GM12891 (cell line): ENCODE data around the gene CACTIN.

ENCODE experiments used
- DNase-seq: peaks from one replicate; pipeline ENCODE4 v3.0.0; 2011; ENCODE audit warnings: low spot score; ENCODE audit not compliant: insufficient read length
- FAIRE-seq: peaks from 2 replicates; lab custom pipeline; 2011; peaks lifted over from hg19 to GRCh38; lab: Jason Lieb, UNC
- PAX5 ChIP-seq: IDR thresholded peaks from 2 replicates; pipeline ENCODE4 v1.6.1; 2011; ENCODE audit warnings: low read length, moderate library complexity, mild to moderate bottlenecking; ENCODE audit not compliant: insufficient read depth, severe bottlenecking
- POLR2A ChIP-seq: IDR thresholded peaks from 2 replicates; pipeline ENCODE4 v1.6.1; 2011; ENCODE audit warnings: low read depth, low read length, control low read depth
- POLR2AphosphoS5 ChIP-seq: IDR thresholded peaks from 2 replicates; pipeline ENCODE4 v1.6.1; 2011; ENCODE audit warnings: low read depth, low read length, control low read depth
- POU2F2 ChIP-seq: IDR thresholded peaks from 2 replicates; pipeline ENCODE4 v1.6.1; 2011; ENCODE audit warnings: low read depth, mild to moderate bottlenecking, control low read depth, low read length, moderate library complexity
- SPI1 ChIP-seq: IDR thresholded peaks from 2 replicates; pipeline ENCODE4 v1.6.1; 2011; ENCODE audit warnings: low read depth, low read length, control low read depth
- TAF1 ChIP-seq: IDR thresholded peaks from 2 replicates; pipeline ENCODE4 v1.6.1; 2011; ENCODE audit warnings: low read depth, low read length, control low read depth

Gene CACTIN

DNA sequence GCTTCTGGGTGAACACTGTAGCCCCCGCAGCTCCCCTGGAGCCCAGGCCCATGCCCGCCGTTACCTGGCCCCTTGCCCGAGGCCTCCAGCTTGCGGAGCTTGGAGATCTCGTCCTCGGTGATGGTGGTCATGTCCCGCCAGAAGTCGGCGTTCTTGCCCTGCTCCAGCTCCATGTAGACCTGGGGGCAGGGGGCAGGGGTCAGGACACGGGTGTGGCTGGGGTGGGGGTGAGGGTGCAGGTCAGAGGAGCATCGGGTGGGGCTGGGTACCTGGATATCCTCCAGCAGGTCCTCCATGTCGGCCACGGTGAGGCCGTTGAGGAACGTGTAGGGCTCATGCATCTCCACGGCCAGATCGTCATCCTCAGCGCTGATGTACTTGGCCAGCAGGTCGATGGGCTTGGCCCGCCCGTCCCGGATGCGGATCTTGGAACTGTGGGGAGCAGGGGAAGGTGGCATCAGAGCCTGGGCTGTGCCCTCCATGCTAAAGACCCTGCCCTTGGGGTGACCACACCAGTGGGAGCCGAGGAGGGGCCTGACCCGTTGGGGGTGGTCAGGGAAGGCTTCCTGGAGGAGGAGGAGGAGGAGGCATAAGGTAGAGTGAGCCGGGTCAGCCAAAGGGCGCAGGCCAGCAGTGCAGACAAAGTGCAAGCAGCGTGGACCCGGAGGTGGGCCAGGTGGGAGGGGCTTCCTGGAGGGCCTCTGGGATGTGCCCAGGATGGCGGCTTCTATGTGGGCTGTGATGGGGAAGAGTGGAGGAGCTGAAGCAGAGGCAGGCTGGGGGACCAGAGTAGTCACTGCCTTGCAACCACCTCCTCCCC, 7.6 kb downstream of the CACTIN start:
- no peak for FAIRE-seq

DNA sequence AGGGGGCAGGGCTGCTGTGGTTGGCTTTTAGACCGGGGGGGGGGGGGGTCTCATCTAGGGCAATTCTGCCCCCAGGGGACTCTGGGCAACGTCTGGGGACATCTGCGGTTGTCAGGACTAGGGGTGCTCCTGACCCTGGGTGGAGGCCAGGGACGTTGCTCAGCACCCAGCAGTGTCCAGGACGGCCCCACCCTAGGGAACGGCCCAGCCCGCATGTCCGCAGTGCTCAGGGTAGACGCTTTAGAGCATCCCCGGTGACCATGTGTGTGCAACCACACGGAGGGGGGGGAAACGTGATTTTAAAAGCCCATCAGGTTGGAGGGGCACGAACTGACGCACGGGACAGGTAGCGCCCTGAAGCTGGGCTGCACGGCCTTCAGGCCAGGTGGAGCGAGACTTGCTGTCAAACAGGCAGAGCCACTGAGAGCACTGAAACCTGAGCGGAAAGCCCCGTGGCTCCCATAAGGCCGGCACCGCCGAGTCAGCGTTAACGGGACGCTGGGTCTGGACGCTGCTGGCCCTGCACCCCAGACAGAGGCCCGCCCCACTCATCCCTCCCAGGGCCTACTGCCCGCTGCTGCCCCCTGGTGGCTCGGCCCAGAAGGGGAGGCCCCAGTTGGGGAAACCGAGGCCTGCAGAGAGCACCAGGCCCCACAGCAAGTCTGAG, 8.3 kb downstream of the CACTIN start:
- DNase-seq (peak; percentile 99), FAIRE-seq (peak; percentile 76)
- no peak for TF ChIP-seq POLR2A
- no peak for TF ChIP-seq TAF1

More for the DNA sequence above, 7.6 kb downstream of the CACTIN start:
- DNase-seq, result no peak
- no peak for TF ChIP-seq SPI1
- TF ChIP-seq POLR2AphosphoS5, result no peak
- TF ChIP-seq PAX5, result no peak
- TF ChIP-seq POU2F2, result no peak
- TF ChIP-seq POLR2A, result no peak
- TF ChIP-seq TAF1, result no peak

GRCh38 chr19:3617463-3617862, 9.1 kb downstream of the CACTIN start:
- FAIRE-seq (no peak), DNase-seq (no peak)
- TF ChIP-seq PAX5 (no peak), POLR2AphosphoS5 (no peak), POU2F2 (no peak), TAF1 (no peak), SPI1 (no peak), POLR2A (no peak)

- DNase-seq (no peak), FAIRE-seq (no peak)
- TF ChIP-seq TAF1, result no peak
- no peak for TF ChIP-seq POU2F2
- TF ChIP-seq PAX5, result no peak
- no peak for TF ChIP-seq POLR2A
- no peak for TF ChIP-seq SPI1
- no peak for TF ChIP-seq POLR2AphosphoS5
Measured at GRCh38 chr19:3615524-3616135, 11.0 kb downstream of the CACTIN start.

DNA sequence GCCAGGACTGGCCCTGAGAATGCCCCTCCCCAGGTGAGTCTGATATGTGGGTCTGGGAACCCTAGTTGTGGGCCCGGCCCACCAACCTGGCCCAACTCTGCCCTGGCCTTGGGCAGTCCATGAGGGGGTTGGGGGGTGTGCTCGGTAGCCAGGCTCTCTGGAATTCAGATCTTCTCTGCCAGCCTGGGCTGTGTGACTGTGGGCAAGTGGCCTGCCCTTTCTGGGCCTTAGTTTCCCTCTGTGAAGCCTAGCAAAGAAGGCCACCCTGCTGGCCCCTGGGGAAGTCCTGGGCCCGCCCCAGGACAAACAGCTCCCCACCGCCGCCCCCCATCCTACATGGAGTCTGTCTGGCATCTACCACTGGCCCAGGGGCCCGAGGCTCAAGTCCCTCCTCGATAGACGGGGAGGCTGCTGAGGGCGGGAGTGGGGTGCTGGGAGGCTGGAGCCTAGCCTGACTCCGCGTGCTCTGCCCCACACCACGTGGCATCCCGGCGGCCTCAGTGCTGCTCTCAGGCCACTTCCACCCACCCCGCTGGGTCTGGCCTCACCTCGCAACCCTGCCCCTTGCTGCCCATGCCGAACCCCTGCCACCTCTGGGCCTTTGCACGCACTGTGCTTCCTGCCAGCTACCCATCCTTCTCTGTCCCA, 11.6 kb downstream of the CACTIN start:
- TF ChIP-seq POU2F2, result no peak
- TF ChIP-seq SPI1, result no peak
- FAIRE-seq (no peak), DNase-seq (no peak)

- DNase-seq (no peak), FAIRE-seq (no peak)
- TF ChIP-seq PAX5 (no peak), TAF1 (no peak), POU2F2 (no peak), POLR2AphosphoS5 (no peak), SPI1 (no peak), POLR2A (no peak)
Measured at GRCh38 chr19:3613818-3614661, 12.6 kb downstream of the CACTIN start.

DNA sequence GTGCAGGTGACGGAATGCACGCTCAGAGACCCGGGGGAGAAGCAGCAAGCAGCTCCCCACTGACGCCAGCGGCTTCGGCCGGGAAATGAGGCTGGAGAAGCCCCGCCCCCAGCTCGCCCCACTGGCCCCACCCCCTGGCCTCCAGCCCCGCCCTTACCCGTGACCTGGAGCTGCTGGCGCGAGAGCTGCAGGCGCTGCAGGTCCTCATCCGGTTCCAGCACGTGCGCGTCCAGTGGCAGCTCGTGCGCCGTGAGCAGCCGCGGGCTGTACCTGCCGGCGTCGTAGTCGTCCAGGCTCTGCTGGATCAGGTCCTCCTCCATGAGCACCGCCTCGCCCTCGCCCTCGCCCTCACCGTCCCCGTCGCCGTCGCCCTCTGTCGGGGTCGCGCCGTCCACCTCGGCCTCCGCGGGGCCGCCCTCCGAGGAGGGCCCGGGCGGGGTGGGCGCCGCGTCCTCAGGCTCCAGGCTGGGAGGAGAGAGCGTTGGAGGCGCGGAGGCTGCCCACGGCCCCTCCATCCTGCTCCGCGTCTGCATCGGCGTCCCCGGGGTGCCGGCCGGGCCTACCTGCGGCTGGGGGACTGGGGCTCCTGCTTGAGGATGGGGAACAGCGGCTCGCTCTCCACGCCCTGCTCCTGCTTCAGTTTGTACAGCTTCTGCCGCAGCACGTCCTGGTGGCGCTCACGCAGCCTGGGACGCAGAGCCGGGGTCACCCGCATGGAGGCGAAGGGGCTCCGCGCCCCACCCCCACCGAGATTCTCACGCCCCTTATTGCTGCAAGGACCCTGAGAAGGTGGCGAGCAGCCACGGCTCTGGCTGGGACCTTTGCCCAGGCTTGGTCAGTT, 13.5 kb downstream of the CACTIN start:
- no peak for FAIRE-seq
- TF ChIP-seq POLR2A, result no peak
- TF ChIP-seq POLR2AphosphoS5, result no peak
- TF ChIP-seq POU2F2, result no peak
- no peak for TF ChIP-seq TAF1
- TF ChIP-seq SPI1, result no peak
- no peak for TF ChIP-seq PAX5
- no peak for DNase-seq

DNA sequence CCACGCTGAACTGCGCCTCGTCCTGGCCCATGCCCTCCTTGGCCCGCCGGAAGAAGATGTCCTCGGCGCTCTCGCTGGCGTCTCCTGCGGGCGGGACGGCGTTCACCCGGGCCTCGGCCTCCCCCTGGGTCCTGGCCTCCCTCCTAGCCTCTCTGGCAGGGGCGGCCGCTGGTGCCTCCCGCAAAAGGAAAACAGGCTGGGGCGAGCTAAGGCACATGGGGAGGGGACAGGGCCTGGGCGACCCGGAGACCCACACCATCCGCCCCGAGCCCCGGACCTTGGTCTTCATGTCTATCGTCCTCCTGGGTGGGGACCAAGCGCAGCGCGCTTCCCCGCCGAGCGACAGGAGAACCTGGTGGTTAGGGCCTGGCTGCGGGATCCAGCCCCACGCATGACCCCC, 14.3 kb downstream of the CACTIN start:
- TF ChIP-seq POLR2AphosphoS5, result no peak
- no peak for TF ChIP-seq POLR2A
- TF ChIP-seq POU2F2, result no peak
- TF ChIP-seq PAX5, result no peak
- TF ChIP-seq SPI1, result no peak
- TF ChIP-seq TAF1, result no peak
- DNase-seq (no peak), FAIRE-seq (no peak)

- TF ChIP-seq SPI1 (no peak), POU2F2 (no peak), POLR2A (no peak), TAF1 (no peak), PAX5 (no peak), POLR2AphosphoS5 (no peak)
- FAIRE-seq (no peak), DNase-seq (no peak)
Measured at GRCh38 chr19:3611841-3612240, 14.7 kb downstream of the CACTIN start.
